OCI-M1 (cell line): ENCODE results near the gene SERPINB5.
A peak's percentile ranks its signal among the peaks of the same experiment; 100 is the strongest.

Experiments
- DNase-seq: peaks from one replicate; lab custom pipeline; 2025; lab: John Stamatoyannopoulos, UW

The SERPINB5 gene

GRCh38 chr18:63528863-63529492 is 52.2 kb downstream of the SERPINB5 start:
- peak; percentile 62 for DNase-seq

- DNase-seq, result no peak
Observed at GRCh38 chr18:63532471-63532870, 55.7 kb downstream of the SERPINB5 start.

DNA sequence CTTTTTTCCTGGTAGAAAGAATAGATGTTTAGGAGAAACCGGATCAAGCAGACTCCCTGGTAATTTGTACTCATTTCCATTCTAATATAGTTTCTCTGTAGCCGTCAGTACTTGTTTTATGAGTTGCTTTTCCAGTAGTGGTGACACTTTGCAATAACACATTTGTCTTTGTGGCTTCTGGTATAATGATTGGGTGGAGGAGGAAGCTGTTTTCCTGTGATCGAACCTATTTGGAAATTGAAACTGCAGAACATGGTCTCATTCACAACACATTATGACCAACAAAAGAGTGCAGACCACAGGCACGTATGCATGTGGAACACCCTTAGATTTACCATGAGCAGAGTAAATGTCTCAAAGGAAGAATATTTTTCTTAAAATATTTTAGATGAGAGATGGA is 57.9 kb downstream of the SERPINB5 start:
- peak; percentile 28 for DNase-seq

DNA sequence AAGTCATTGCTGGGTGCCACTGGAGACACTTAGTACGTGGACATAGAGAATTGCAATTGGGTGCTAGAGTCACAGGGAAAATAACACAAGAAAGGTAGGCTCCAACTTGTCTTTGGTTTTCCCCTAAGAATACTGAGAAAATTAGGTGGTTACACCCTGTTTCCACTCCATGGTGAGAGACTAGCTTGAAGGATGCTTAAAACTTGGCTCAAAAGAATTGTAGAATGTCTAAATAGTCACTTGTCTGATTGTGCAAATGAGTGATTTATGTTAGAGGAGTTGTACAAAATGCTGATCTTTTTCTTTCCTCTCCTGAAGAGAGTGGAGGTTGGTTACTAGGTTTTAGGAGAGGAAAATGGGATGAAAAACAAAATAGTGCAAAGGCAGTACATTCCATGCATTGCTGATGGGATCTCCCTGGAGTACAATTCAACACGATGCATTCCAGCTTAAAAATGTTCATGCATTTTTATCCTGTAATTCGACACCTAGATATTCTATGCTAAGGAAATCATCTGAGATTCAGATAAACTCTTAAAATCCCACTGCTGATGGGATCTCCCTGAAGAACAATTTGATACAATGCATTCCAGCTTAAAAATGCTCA is 63.2 kb downstream of the SERPINB5 start:
- no peak for DNase-seq

DNA sequence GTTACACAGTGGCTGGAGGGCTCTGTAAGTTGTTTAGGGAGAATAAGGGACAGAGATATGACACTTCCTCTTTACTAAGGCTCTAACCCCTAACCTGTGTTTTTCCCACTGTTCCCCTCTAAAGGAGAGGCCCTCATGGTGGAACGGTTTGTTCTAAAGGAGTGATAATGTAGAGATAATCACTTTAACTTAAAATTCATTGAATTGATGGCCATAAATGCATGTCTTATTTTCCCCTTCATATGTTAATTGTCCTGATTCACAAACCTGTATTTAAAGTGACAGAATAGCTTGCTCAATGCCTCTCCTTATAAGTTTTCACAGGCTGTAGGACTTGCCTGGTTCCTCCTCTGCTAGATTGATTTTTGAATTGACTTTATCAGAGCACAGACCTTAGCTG is 65.3 kb downstream of the SERPINB5 start, which contains the start of gene SERPINB12:
SERPINB12 (plus strand) TSS at position 301 of the 400 bp plus-strand sequence. CDS start 13,791 bp downstream, outside the sequence.
- DNase-seq, result peak; percentile 22

DNA sequence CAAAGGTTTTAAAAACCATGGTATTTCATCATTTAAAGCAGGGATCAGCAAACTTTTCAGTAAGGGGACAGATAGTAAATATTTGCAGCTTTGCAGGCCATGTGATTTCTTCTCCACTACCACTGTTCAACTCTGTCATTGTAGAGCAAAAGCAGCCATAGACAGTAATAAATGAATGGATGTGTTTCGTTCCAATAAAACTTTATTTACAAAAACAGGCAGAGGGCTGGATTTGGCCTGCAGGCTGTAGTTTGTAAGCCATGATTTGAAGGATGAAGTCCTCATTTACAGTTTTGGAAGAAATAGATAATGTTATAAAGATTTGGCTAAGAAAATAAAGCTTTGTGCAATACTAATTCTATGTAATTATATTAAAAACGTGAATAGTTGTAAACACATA is 67.3 kb downstream of the SERPINB5 start:
- DNase-seq, result no peak

DNA sequence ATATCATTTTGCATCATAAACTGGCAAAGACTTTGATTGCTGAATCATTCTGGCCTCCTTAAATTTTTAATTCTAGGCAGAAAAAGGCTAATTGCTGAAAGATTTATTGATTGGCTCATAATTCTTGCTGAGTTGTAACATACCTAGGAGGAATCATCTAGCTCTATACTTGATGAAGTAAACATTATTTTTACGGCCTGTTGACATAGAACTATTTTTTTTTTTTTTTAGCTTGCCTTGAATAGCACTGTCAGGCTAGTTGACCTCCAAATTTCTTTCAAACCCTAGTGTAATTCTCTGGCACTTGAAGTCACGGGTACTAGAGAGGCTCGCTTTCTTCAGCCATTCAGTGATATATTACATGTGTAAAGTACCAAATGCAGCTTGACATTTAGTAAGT is 68.2 kb downstream of the SERPINB5 start:
- no peak for DNase-seq

GRCh38 chr18:63550068-63550467 is 73.3 kb downstream of the SERPINB5 start:
- no peak for DNase-seq

DNA sequence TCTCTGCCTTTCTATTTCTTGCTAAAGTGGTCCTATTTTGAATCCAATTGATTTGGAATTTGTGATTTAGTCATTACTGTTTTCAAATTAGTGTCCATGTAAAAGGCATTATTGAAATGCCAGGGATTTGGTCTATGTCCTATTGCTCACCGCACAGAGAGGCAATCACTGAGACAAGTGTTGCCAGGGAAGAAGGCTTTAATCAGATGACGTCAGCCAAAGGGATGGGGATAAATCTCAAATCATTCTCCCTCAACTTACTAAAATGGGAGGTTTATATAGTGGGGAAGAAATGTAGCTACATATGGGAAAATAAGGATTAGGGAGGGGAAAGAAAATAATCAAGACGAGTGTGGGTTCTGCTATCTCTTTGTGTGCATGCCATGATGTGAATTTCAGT is 75.0 kb downstream of the SERPINB5 start:
- DNase-seq, result no peak

GRCh38 chr18:63552581-63552980 is 75.8 kb downstream of the SERPINB5 start:
- DNase-seq, result no peak

DNA sequence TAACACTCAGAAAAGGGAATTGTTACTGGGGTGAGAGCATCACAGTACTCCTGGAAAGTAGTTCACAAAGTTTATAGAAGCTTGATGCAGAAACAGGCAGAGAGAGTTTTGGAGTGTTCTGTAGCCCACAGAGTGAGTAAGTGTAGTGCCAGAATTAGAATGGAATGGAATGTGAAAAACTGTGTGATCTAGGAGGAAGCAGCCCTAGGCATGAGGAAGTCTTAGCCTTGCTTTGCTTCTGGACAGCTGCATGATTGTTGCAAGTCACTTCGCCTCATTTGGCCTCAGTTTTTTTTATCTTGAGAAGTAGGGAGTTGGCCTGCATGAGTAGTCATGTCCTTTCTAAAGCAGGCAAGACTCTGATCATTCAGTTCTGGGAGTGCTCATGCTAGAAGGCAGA is 76.3 kb downstream of the SERPINB5 start:
- DNase-seq, result peak; percentile 66
